HG02870 (cell line): Measurements from ENCODE around the gene TMEM240.
"Not testable (repeated sequence)": the region's sequence is repeated elsewhere in the genome, so short reads cannot be mapped to it uniquely, and the experiment has no call there.

Source experiments
- ATAC-seq: cut with Tn5 transposase; IDR thresholded peaks from one replicate; pipeline ENCODE4 v1.9.1; 2021; ENCODE audit warnings: mild to moderate bottlenecking, moderate library complexity; ENCODE audit not compliant: unreplicated experiment

TMEM240 gene

DNA sequence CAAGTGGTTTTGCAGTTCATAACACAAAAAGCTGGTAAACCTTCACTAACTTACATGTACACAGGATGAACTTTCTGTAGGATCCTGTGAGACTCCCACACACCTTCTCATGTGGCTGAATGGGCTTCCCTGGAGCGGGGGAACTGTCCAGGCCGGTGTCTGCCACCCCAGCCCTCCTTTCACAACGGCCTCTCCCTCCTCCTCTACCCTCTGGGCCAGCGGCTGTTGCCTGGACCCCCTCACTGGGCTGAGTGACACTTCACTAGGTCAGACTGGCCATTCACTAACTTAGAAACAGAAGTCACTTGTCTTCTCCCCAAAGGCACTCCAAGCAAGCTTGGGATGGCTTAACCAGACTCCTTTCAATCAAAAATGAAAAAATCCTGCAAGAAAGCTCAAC is 18.2 kb upstream of the TMEM240 start:
- ATAC-seq: no peak

DNA sequence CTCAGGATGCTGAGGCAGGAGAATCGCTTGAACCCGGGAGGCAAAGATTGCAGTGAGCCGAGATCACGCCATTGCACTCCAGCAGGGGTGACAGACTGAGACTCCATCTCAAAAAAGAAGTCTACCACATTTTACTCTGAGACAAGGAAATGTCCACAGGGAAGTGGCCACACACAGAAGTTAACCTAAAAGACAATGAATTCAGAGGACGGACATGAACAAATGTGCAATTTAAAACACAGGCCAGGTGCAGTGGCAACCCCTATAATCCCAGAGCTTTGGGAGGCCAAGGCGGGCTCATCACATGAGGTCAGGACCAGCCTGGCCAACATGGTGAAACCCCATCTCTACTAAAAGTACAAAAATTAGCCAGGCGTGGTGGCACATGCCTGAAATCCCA is 17.3 kb upstream of the TMEM240 start:
- not testable (repeated sequence) for ATAC-seq

DNA sequence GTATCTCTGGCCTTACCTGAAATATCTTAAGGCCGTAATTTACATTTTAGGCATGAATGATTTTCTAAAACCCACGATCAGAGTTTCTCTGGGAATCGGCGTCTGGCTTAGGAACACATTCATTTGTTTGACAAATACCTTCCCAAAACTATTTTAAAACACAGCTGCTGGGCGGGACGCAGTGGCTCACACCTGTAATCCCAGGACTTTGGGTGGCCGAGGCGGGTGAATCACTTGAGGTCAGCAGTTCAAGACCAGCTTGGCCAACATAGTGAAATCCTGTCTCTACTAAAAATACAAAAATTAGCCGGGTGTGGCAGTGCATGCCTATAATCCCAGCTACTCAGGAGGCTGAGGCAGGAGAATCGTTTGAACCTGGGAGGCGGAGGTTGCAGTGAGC is 16.5 kb upstream of the TMEM240 start:
- not testable (repeated sequence) for ATAC-seq

DNA sequence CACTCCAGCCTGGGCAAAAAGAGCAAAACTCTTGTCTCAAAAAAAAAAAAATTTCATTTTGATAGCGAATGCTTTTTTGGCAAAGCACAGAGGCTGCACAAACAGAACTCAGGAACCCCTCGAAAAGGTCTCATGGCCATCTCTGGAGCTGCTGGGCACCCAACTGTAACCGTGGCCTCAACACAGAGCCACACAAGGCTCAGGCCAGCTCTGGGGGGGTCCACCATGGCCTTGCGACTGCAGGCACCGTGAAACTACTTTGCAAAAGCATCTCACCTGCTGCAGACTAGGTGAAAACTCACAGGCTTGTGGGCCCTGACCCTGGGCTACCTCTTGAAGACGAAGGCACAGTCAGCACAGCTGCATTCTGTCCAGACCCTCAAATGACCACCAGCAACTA is 16.1 kb upstream of the TMEM240 start:
- no peak for ATAC-seq

DNA sequence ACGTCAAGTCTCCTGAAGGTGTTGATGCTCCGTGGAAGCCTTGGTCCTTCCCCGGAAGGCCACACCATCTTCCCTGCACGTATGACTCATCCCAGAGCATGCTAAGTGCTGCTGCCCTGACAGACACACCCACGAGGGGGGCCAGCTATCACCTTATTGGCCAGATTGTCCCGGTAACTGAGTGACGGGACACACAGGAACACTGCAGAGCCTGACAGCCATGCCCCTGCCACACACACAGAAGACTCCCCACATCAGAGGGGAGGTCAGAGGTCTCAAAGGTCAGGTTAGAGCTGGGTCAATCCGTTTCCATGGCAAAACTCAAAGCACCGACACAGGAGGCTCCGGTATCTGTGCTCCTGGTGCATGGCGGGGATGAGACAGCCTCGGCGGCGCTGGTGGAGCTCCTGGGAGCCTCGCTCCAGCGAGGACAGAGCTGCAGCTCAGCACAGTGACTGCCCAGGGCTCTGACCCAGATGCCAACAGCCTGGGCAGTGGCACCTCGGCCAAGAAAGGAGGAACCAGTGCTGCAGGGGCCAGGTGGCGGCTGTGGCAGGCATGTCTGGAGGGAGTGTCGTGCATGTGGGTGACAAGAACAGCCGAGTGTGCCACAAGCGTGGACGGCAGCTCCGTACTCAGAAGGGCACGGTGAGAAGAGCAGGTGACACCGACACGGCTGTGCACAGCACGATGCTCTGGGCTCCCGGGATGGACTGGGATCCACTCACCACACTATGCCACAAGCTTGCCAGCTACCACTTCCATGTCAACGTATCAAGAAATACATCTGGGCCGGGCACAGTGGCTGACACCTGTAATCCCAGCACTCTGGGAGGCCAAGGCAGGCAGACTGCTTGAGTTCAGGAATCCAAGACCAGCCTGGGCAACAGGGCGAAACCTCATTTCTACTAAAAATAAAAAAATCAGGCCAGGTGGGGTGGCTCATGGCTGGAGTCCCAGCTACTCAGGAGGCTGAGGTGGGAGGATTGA is 14.8 kb upstream of the TMEM240 start:
- ATAC-seq: no peak

DNA sequence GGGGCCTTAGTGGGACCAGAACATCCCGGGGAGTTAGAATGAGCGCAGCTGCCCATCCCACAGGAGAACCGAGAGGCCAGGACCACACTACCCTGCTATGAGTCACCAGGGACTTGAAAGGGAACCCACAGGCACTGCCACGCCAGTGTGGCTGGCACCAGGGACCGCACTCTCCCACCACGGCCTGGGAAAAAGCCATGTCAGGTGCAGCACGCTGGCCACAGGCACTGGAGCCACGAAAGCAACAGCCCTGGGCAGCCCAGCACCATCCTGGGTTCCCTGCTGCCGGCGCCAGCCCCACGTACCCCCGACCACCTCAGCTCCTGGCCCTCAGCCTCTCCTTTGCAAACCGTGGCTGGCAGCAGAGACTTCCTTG is 14.1 kb upstream of the TMEM240 start:
- no peak for ATAC-seq

DNA sequence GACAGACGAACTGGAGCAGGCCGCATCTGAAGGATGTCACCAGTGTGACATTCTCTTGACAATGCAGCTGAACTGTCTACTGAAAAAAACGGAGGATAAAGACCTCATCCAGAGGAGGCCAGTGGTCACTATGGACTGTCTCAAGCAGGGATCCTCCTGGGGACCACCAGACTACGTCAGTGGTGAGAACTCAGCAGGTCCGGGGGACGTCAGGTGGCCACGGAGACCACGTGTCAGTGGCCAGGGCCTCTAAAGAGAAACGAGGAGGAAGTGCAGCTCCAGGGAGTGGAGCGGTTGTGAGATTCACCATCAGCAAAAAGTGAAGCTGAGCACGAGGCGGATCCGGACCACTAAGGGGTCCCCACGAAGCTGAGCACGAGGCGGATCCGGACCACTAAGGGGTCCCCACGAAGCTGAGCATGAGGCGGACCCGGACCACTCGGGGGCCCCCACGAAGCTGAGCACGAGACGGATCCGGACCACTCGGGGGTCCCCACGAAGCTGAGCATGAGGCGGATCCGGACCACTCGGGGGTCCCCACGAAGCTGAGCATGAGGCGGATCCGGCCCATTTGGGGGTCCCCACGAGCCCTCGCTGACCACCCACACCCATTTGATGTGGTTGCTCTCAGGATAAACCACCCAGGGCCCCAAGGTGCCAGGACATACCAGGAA is 13.5 kb upstream of the TMEM240 start:
- ATAC-seq: no peak

DNA sequence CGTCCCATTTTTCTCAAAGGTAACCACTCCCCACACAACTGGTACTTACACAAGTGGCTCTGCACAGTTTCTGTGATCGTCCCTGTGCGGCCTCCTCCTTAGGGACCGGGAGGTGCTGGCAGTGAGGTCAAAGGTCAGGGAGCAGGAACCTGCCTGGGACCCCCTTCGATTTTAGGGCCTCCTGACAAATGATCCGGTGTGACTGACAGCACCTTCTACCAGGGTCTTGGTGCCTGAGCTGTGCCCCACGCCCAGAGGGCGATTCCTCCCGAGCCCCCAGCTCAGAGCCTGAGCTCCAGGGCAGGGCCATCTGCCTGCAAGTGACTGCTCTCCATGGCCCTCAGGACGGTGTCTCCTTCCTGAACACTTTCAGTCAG is 11.8 kb upstream of the TMEM240 start:
- ATAC-seq: no peak

DNA sequence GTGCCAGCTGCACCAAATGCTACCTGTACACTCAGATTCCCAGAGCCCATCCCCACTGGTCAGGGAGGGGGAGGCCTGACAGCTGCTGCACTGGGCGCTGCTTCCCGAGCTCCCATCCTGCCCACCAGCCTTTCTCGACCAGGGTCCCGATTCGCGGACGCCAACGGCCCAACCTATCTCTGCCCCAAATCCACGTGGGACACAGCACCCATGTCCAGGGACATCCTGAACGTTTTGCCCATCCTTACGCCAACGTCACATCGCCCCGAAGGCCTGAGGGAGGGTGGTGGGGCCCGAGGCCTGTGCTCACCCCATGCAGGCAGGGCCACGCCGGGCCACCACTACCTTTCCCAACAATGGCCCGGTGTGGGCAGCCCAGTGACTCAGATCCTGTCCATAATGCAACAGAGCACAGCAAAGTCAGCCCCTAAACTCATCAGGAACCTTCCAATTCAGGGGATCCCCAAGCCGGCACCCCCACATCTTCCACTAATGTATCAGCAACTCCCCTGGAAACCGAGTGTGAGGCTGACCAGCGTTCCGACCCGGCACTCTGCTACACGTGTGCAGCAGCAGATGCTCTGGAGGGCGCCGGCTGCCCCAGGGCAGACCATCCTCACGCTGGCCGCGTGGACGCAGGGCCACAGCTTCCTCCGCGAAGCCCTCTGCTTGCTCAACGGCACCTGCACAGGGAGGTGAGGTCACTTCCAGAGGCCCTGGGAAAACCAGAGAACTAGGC is 11.3 kb upstream of the TMEM240 start:
- ATAC-seq: no peak

DNA sequence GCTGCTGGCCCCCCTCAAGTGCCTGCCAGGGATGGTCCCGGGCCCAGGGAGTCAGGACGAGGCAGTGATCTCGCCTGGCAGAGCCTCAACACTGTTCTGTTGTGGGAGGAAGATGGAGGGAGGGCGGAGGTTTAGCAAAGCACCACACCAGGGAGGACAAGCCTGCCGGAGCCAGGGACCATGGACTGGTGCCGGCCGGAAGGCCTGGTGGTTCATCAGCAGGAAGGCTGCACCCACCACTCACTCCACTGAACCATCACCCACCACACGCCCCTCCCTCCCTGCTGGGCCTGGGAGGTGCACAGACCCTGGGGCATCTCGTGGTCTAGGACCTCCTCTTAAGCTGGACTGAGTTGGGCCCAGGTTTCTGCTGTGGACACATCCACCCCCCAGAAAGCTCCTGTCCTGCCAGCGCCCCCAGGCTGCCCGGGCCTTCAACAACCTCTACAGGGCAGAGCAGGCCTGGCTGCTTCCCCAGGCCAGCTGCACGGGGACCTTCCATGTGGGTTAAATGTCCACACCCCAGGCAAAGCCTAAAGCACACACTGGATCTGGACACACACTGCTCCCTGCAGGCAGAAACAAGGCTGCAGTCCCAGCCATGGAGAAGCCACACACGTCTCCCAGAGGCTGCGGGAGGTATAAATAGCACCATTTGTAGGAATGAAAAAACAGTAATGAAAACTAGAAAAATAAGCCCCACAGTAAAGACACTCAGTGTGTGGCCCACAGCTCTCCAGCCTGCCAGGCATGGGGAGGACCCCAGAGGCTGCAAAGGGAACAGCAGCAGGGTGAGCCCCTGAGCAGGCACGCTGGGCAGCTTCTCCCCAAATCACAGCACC is 10.4 kb upstream of the TMEM240 start:
- no peak for ATAC-seq

DNA sequence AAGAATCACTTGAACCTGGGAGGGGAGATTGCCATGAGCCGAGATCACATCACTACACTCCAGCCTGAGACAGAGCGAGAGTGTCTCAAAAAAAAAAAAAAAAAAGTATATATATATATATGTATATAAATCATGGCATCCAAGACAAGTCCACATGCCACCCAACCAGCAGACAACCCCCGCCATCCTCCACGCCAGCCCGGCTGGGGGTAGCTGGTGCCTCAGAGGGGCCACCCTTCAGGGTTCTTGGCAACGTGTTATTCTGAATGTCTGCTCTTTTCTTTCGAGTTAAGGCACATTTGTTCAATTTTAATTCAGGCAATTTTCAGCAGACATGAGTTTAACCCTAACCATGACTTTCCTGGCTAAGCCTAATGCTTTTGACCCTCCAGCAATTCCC is 9.7 kb upstream of the TMEM240 start:
- no peak for ATAC-seq

DNA sequence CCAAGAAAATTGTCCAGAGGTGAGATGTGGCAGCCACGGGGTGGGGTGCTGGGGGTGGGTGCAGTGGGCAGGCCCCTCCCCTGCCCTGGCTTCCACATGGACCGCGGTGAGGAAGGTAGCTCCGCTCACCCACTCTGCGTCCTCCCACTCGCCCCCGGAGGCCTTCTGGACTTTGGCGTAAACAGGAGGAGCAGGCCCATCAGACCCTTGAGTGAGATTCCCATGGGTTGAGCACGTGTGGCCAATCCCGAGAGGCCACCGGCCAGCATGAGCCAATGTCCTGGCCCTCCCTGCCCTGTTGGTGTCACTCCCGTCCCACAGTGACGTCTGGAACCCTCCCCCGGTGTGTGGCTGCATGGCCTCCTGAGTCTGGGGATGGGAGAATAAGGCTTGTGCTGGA is 8.2 kb upstream of the TMEM240 start:
- ATAC-seq: no peak

DNA sequence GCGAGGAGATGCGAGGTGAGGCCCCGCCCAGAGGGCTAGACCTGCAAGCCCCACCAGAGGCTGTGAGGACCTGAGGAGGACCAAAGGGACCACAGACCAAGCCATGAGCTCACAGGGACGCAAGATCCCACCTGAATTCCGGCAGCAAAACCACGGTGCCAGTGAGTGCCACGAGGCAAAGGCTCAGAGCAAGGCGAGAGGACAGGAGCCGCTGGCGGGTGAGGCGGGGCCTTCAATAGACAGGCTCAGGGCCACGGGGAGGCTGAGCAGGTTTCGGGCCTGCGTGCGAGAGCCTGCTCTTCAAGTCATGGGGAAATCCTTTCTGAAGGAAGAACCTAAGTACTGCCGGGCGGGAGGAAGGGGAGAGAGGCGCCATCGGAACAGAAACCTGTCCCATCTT is 7.1 kb upstream of the TMEM240 start:
- no peak for ATAC-seq

DNA sequence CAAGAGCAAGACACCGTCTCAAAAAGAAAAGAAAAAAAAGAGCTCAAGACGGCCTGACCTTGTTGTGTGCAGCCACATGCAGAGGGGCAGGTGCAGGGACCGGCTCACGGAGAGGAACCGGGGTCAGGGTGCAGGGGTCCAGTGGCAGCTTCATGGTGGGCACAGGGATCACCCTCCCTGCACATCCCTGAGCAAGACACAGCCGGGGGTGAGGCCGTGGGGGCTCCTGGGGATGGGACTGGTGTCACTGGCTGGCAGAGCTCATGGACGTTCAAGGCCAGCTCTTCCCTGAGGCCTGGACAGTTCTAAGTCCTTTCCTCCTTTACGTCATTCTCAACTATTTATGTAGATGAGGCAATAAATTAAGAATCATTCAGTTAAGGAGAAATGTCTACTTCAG is 6.6 kb upstream of the TMEM240 start:
- no peak for ATAC-seq

DNA sequence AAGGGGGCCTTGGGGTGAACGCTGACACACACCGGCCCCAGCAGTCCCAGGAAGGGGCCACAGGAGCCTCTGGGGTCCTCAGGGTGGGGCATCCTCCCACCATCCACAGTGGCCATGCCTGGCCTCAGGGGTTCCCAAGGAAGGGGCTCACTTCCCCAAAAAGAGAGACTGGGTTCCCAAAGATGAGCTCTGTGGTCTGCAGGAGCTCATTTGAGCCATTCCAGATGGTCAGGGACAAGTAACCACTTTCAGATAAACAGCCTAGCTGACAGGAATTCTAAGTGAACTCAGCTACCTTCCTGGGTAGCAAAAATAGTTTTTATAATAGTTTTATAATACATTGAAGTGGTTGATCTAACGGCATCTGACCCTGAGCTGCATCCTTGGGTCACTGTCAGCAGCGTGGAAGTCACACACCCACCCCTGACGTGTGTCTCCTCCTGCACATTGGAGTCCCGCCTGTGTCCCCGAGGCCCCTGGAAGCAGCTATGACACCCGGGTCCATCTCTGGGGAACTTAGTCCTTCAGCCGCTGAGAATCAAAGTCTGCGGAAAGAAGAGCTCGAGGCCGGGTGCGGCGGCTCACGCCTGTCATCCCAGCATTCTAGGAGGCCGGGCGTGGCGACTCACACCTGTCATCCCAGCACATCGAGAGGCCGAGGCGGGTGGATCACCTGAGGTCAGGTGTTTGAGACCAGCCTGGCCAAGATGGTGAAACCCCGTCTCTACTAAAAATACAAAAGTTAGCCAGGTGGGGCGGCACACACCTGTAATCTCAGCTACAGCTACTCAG is 5.7 kb upstream of the TMEM240 start:
- ATAC-seq: no peak

DNA sequence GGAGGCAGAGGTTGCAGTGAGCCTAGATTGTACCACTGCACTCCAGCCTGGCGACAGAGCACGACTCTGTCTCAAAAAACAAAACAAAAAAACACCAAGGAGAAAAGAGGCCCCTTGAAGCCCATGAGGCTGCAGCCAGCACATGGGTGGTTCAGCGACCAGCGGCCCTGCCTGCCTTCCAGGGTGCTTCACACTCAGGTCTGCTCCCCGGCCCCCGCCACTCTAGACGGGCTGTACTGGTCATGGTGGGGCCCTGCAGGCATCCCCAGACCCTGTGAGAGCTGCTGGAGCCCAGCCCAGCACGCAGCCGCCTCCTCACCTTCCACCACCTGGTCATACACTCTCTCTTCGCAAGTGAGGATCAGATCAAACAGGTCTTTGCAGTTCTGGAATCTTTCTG is 4.1 kb upstream of the TMEM240 start:
- ATAC-seq: no peak

DNA sequence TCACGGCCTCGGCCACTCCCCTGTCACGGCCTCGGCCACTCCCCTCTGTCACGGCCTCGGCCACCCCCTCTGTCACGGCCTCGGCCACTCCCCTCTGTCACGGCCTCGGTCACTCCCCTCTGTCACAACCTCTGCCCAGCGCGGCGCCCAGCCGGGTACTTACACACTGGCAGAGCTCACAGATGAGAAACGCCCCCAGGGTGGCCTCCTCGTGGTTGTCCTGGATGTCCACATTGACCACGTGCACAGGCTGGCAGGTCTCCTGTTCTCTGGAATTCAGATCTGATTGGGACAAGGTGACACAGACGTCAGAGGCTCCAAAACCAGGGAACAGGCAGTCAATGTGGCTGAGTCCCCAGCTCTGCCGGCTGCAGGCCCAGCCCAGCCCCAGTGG is 3.3 kb upstream of the TMEM240 start:
- ATAC-seq: no peak

DNA sequence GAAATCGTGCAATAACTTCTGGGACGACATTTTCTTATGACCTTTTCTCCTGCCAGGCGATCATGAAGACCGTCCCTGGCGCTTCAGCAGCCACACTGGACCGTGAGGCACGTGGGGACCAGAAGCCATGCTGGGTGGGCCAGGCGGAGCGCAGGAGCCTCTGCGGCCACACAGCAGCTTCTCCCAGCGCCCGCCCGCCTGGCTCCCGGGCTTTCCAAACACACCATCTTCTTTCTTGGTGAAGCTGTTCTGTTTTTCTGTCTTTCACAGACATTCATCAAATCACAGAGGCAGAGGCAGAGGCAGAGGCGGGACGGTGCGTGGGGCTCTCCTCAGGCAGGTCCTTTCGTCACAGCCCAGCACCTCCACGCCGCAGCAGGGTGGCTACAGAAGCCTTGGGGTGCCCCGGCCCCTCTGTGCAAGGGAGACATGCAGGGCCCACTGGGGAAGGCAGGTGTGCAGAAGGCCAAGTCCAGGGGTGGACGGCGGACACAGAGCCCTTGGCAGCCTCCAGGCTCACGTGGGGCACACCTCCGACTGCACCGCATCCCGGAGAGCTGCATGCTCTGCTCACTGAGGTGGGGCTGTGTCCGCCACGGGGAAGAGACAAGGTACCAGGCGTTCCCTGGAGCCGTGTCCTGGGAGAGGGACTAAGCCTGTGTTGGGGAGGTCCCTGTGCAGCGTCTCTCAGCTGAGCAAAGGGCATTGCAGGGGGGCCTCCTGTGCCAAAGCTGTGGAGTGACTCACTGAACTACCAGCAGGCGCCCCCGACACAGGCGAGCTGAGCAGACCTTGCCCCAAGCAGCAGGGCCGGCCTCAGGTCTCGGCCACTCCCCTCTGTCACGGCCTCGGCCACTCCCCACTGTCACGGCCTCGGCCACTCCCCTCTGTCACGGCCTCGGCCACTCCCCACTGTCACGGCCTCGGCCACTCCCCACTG is 2.6 kb upstream of the TMEM240 start:
- ATAC-seq: no peak
